K562 (cell line): ENCODE data around the gene GULP1. TPM values are rescaled to one million over a fixed set of nuclear protein-coding genes. Genes with fewer than 3 reads are reported as not detected.

Experiments
- ATAC-seq: fragments of 200-7000 bp; cut with Tn5 transposase; 3 replicates; pipeline ENCODE4 v1.9.1; 2020; ENCODE audit warnings: moderate library complexity
- BruUV-seq: library from RNA; stranded (reverse); fragments of 400-500 nt; replicated peaks from 2 replicates; lab custom pipeline; 2021; lab: Mats Ljungman, UMichigan
- CTCF ChIA-PET: fragments of 300-600 bp; formaldehyde crosslinking; extraction: SDS; loops from one replicate; lab custom pipeline; 2021; ENCODE audit warnings: low intra/inter-chr PET ratio; lab: Yijun Ruan, JAX
- POLR2A ChIA-PET: fragments of 300-600, 350-650 bp; sonication (Branson Sonifier 250); formaldehyde crosslinking; extraction: SDS; loops from one replicate; lab custom pipeline; 2021; ENCODE audit warnings: antibody characterized with exemption, inconsistent platforms; lab: Yijun Ruan, JAX
- DNase-seq, 4 experiments: peaks; one replicate each; pipeline versions ENCODE4 v3.0.0 to v3.0.0-alpha.2; 2011 to 2018; ENCODE audit warnings: low spot score in 3 of 4, mixed read lengths in 3 of 4; ENCODE audit errors: extremely low read depth in 1 of 4
- FAIRE-seq: peaks from 2 replicates; lab custom pipeline; 2011; peaks lifted over from hg19 to GRCh38; lab: Jason Lieb, UNC
- H2AFZ ChIP-seq: 2 replicates; pipeline ENCODE4 v1.6.0; 2011; ENCODE audit warnings: low read depth, low read length, control low read depth, inconsistent platforms
- H3K27ac ChIP-seq: fragments of 200-600 bp; 3 replicates; pipeline ENCODE4 v1.8.0; 2011; ENCODE audit warnings: low read depth, mild to moderate bottlenecking, control low read depth, inconsistent platforms, low read length, moderate library complexity, mixed read lengths; ENCODE audit errors: extremely low read depth
- H3K27me3 ChIP-seq, 2 experiments: fragments of 300-600 bp in 1 of 2; 2 replicates in 1 of 2; 3 replicates in 1 of 2; pipeline versions ENCODE4 v1.6.0 to v1.8.0; 2011; ENCODE audit warnings: inconsistent platforms in 2 of 2, low read length in 2 of 2, mild to moderate bottlenecking in 1 of 2, mixed read lengths in 1 of 2, moderate library complexity in 1 of 2; ENCODE audit not compliant: control insufficient read depth in 2 of 2, insufficient read depth in 2 of 2
- H3K36me3 ChIP-seq: fragments of 300-600 bp; 3 replicates; pipeline ENCODE4 v1.8.0; 2011; ENCODE audit warnings: mild to moderate bottlenecking, low read length, inconsistent platforms; ENCODE audit not compliant: control insufficient read depth, insufficient read depth
- H3K4me1 ChIP-seq, 2 experiments: fragments of 200-600 bp in 1 of 2; replicated peaks in 1 of 2; 2 replicates in 1 of 2; 3 replicates in 1 of 2; pipeline versions ENCODE4 v1.5.1 to v1.8.0; 2011; ENCODE audit warnings: inconsistent platforms in 2 of 2, low read length in 2 of 2, mild to moderate bottlenecking in 1 of 2, mixed read lengths in 1 of 2, moderate library complexity in 1 of 2; ENCODE audit not compliant: control insufficient read depth in 2 of 2, insufficient read depth in 2 of 2
- H3K4me2 ChIP-seq: 2 replicates; pipeline ENCODE4 v1.6.1; 2011; ENCODE audit warnings: low read length, control low read depth, inconsistent platforms, mixed read lengths; ENCODE audit not compliant: insufficient read depth
- H3K4me3 ChIP-seq: fragments of 200-600 bp; sonication (generic), shearing (Covaris generic); 2 replicates; pipeline ENCODE4 v1.5.1; 2016; ENCODE audit warnings: control low read depth, inconsistent platforms
- H3K79me2 ChIP-seq: fragments of 200-600 bp; 3 replicates; pipeline ENCODE4 v1.8.0; 2011; ENCODE audit warnings: low read length, inconsistent platforms; ENCODE audit not compliant: control insufficient read depth, insufficient read depth
- H3K9ac ChIP-seq, 2 experiments: 2 replicates each; pipeline versions ENCODE4 v1.6.0 to v1.6.1; 2011; ENCODE audit warnings: low read depth in 2 of 2, low read length in 2 of 2, control low read depth in 1 of 2, inconsistent platforms in 1 of 2, mild to moderate bottlenecking in 1 of 2, mixed read lengths in 1 of 2; ENCODE audit not compliant: insufficient read depth in 1 of 2
- H3K9me1 ChIP-seq: one replicate; pipeline ENCODE4 v1.6.0; 2011; ENCODE audit warnings: inconsistent platforms, mild to moderate bottlenecking, low read length, moderate library complexity; ENCODE audit not compliant: control insufficient read depth, insufficient read depth
- H3K9me3 ChIP-seq: replicated peaks from 2 replicates; pipeline ENCODE4 v1.5.1; 2011; ENCODE audit warnings: low read depth, low read length, inconsistent platforms; ENCODE audit not compliant: control insufficient read depth, insufficient read depth
- H4K20me1 ChIP-seq: replicated peaks from 2 replicates; pipeline ENCODE4 v1.6.1; 2011; ENCODE audit warnings: low read length, inconsistent platforms, mixed read lengths; ENCODE audit not compliant: control insufficient read depth, insufficient read depth
- FOXP4 ChIP-seq: sonication (generic); formaldehyde crosslinking; IDR thresholded peaks from 2 replicates; pipeline ENCODE4 v1.8.0; 2022; ENCODE audit warnings: mild to moderate bottlenecking, missing genetic modification reagents, borderline replicate concordance
- HNRNPLL ChIP-seq: fragments of 200-400 bp; formaldehyde crosslinking; IDR thresholded peaks from 2 replicates; pipeline ENCODE4 v1.6.1; 2017; ENCODE audit warnings: low read length, low read depth, mild to moderate bottlenecking; ENCODE audit not compliant: poor library complexity, severe bottlenecking
- KDM5B ChIP-seq: fragments of 200-600 bp; sonication (generic); IDR thresholded peaks from 2 replicates; pipeline ENCODE4 v1.6.1; 2012; ENCODE audit warnings: low read depth, mild to moderate bottlenecking, moderate library complexity, low read length, control low read depth, inconsistent platforms; ENCODE audit not compliant: insufficient replicate concordance
- MTA2 ChIP-seq: fragments of 450-650 bp; IDR thresholded peaks from 2 replicates; pipeline ENCODE4 v1.6.1; 2016; ENCODE audit warnings: low read depth
- NR3C1 ChIP-seq: sonication (generic); formaldehyde crosslinking; IDR thresholded peaks from 2 replicates; pipeline ENCODE4 v1.8.1; 2022; ENCODE audit warnings: missing genetic modification reagents
- PCBP2 ChIP-seq: fragments of 200-400 bp; formaldehyde crosslinking; IDR thresholded peaks from 2 replicates; pipeline ENCODE4 v1.6.1; 2018; ENCODE audit warnings: low read length, low read depth, mild to moderate bottlenecking, moderate library complexity; ENCODE audit not compliant: poor library complexity, severe bottlenecking
- PHB ChIP-seq: fragments of 250-450 bp; sonication (Bioruptor Pico); IDR thresholded peaks from 2 replicates; pipeline ENCODE4 v1.5.0; 2021
- XRCC3 ChIP-seq: fragments of 450-650 bp; IDR thresholded peaks from 2 replicates; pipeline ENCODE4 v1.6.1; 2017; ENCODE audit warnings: mild to moderate bottlenecking, moderate library complexity
- ZNF253 ChIP-seq: fragments of 250-450 bp; sonication (Bioruptor Pico); conservative IDR thresholded peaks from 2 replicates; pipeline ENCODE4 v1.6.1; 2021; ENCODE audit warnings: mild to moderate bottlenecking
- ZZZ3 ChIP-seq: fragments of 450-650 bp; IDR thresholded peaks from 2 replicates; pipeline ENCODE4 v1.6.1; 2016; ENCODE audit warnings: antibody characterized with exemption, mild to moderate bottlenecking, moderate library complexity
- WGBS: fragments of 100-300 bp; shearing (Covaris generic); methylation state at CpG from one replicate; pipeline ENCODE4 v1.1.6; 2016; ENCODE audit warnings: low coverage, mixed read lengths; ENCODE audit not compliant: insufficient coverage; ENCODE audit errors: missing lambda C conversion rate; 5-methylcytosine and 5-hydroxymethylcytosine counted together
- in situ Hi-C: fragments of 300-500 bp; cut with MboI; formaldehyde crosslinking; loops from 4 replicates; pipeline ENCODE4 v1.15.0; 2018; ENCODE audit warnings: inconsistent platforms, mixed read lengths
- intact Hi-C: fragments of 100-400 bp; cut with micrococcal nuclease; formaldehyde crosslinking; loops from 2 replicates; pipeline ENCODE4 v1.14.2; 2022
- polyA plus RNA-seq, 8 experiments: library from polyadenylated mRNA; depleted of rRNA in 4 of 8; stranded (reverse) in 5 of 8; unstranded in 3 of 8; fragments of >200 nt; fragmentation: Nextera tagmentation in 2 of 8; fragmentation: Illumina TruSeq in 1 of 8; extraction: Ambion mirVana in 2 of 8; extraction: Trizol in 1 of 8; gene quantifications; 2 replicates each; pipeline versions ENCODE4 v1.2.1 to v1.2.3, GENCODE V29; 2011 to 2014; ENCODE audit warnings: inconsistent platforms in 1 of 8, missing spikeins in 1 of 8
- total RNA-seq, 7 experiments: library from RNA; depleted of rRNA in 6 of 7; stranded (reverse); fragments of >200 nt in 6 of 7; fragmentation: Illumina TruSeq in 2 of 7; extraction: Trizol in 2 of 7; gene quantifications; 2 replicates each; pipeline versions ENCODE4 v1.2.1 to v1.2.3, GENCODE V29; 2011 to 2021; ENCODE audit warnings: low replicate concordance in 1 of 7
- TF ChIP-seq, protein P1 (sequence below): fragments of 250-450 bp; sonication (Bioruptor Pico); IDR thresholded peaks from 2 replicates; pipeline ENCODE4 v1.8.0; 2021; ENCODE audit warnings: borderline replicate concordance, mild to moderate bottlenecking, moderate library complexity; ENCODE audit not compliant: poor library complexity, severe bottlenecking
- TF ChIP-seq, protein P2 (sequence below), 2 experiments: IDR thresholded peaks; 2 replicates each; pipeline ENCODE4 v1.6.1; 2011; ENCODE audit warnings: borderline replicate concordance in 1 of 2, control low read depth in 1 of 2, low read depth in 1 of 2, low read length in 1 of 2, mild to moderate bottlenecking in 1 of 2, mixed read lengths in 1 of 2, moderate library complexity in 1 of 2; ENCODE audit not compliant: insufficient read depth in 1 of 2, insufficient read length in 1 of 2, poor library complexity in 1 of 2, severe bottlenecking in 1 of 2; ENCODE audit errors: extremely low read depth in 1 of 2
- TF ChIP-seq, protein P3 (sequence below), 2 experiments: fragments of 250-450 bp in 1 of 2; fragments of 450-650 bp in 1 of 2; sonication (Bioruptor Pico) in 1 of 2; IDR thresholded peaks; 2 replicates each; pipeline versions ENCODE4 v1.6.1 to v1.8.0; 2016 to 2021; ENCODE audit warnings: mild to moderate bottlenecking in 2 of 2, moderate library complexity in 2 of 2, missing compliant biosample characterization in 1 of 2, missing genetic modification characterization in 1 of 2

Gene GULP1
- total and polyA plus RNA-seq, 9 of the 15 experiments (the other 6 are each of a cell fraction or from before 2014, with no cell fraction given), result 8.5 to 25.3 (median 19.5) TPM

- TF ChIP-seq FOXP4, result no peak
- no peak for TF ChIP-seq KDM5B
- no peak for TF ChIP-seq MTA2
- TF ChIP-seq XRCC3, result no peak
- TF ChIP-seq, all 486 proteins: peak for 7
Measured at GRCh38 chr2:188369365-188369764, 77.7 kb downstream of the GULP1 start (continued).

- Histone ChIP-seq H3K36me3 (no peaks in the 10 kb centered on the region), H3K9me1 (no peaks in the 10 kb centered on the region), H3K79me2 (peaks cover 6% of the 10 kb centered on the region; the same call in 2 of the 3 replicates), H2AFZ (no peak overlapping the region), H3K27me3 (no peaks in the 10 kb centered on the region), H3K4me3 (no peak overlapping the region), H3K4me2 (no peak overlapping the region), H3K4me1 (peaks cover 0 to 2% of the 10 kb centered on the region in 2 experiments; a peak in 1 of 5 replicates), H3K27ac (no peak overlapping the region), H3K9ac (no peak overlapping the region), H3K9me3 (no peaks in the 10 kb centered on the region; the same call in 1 of the 2 replicates), H4K20me1 (no peaks in the 10 kb centered on the region; the same call in 1 of the 2 replicates)
- WGBS, result 43% methylated on average over 5 of the region's 5 CpGs
- intact Hi-C loops (no loop called here), in situ Hi-C loops (no loop called here)
- DNase-seq (no peak), ATAC-seq (no peak), FAIRE-seq (no peak)
- ChIA-PET CTCF (no interaction called here), POLR2A (no interaction called here)
- no TSS peak for BruUV-seq
- no peak for TF ChIP-seq ZZZ3
- TF ChIP-seq, protein P1, sequence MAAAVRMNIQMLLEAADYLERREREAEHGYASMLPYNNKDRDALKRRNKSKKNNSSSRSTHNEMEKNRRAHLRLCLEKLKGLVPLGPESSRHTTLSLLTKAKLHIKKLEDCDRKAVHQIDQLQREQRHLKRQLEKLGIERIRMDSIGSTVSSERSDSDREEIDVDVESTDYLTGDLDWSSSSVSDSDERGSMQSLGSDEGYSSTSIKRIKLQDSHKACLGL, result no peak
- no peak for TF ChIP-seq HNRNPLL
- TF ChIP-seq, protein P2, sequence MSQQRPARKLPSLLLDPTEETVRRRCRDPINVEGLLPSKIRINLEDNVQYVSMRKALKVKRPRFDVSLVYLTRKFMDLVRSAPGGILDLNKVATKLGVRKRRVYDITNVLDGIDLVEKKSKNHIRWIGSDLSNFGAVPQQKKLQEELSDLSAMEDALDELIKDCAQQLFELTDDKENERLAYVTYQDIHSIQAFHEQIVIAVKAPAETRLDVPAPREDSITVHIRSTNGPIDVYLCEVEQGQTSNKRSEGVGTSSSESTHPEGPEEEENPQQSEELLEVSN (IDR thresholded peaks at IDR 0.05; ENCODE audit: borderline replicate concordance in 1 of 2, extremely low read depth in 1 of 2, insufficient read depth in 1 of 2, insufficient read length in 1 of 2, low read depth in 1 of 2, low read length in 1 of 2, poor library complexity in 1 of 2, severe bottlenecking in 1 of 2), result no peak
- no peak for TF ChIP-seq NR3C1
- TF ChIP-seq PCBP2, result no peak
- TF ChIP-seq ZNF253 (CRISPR knock-in tag), result no peak
- TF ChIP-seq, protein P3, sequence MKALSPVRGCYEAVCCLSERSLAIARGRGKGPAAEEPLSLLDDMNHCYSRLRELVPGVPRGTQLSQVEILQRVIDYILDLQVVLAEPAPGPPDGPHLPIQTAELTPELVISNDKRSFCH (CRISPR knock-in tag; IDR thresholded peaks at IDR 0.05), result no peak
- TF ChIP-seq, protein P3 (tag; IDR thresholded peaks at IDR 0.05), result no peak
- TF ChIP-seq PHB (CRISPR knock-in tag), result no peak
Measured at GRCh38 chr2:188378371-188378950, 86.8 kb downstream of the GULP1 start.
